ENCODE results near the gene SDF2.
"Not testable (repeated sequence)": the region's sequence is repeated elsewhere in the genome, so short reads cannot be mapped to it uniquely, and the experiment has no call there.

Gene SDF2

DNA sequence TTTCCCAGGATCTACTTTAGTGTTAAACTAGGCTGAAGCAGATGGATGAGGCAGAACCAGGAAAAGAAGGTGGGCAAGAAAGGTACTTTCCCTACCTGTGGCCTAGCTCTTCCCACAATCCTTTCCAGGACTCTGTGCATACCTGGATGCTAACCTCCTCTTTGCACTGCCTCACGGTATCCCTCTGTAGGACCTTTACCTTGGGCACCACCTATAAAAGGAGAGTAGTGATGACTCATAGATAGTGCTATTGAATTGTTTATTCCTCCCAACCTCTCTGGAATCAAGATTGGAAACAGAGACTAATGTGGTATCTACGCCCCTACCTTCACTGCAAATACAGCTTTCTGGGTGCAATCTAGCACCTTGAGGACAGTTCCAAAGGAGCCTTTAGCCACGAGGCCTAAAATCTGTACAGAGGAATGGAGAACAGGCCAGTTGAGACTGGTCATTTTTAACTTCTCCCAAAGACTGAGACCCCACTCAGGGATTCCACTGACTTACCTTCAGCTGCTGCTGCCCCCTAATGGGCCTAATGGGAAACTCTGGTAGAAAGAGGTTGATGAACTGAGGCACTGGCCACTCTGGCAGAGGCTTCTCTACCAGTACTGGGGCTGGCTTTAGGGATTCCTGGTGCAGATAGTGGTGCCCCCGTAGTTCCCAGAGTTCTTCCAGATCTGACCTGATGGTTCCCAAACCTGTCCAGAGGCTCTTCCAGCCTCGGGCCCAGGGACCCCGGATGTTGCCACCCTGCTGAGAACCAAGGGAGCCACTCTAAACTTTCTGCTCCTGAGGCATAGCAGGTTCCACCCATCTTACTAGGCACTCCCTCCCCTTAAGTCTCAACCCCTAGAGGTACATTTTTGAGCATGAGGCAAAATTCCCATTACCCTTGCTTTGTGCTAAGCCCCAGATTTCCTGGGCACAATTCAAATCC, 48.5 kb downstream of the SDF2 start:
- no peaks in the 10 kb centered on the region for H3K9me3 ChIP-seq
- H4K20me1 ChIP-seq = peaks cover 29% of the 10 kb centered on the region
- peaks cover 30% of the 10 kb centered on the region for H3K4me1 ChIP-seq
- no peak overlapping the region for H3K27ac ChIP-seq
- H3K4me3 ChIP-seq = no peak overlapping the region
- no peak for TF ChIP-seq Cebpa-rat (IDR thresholded peaks at IDR 0.05)
- no peak overlapping the region; the same call in 1 of the 2 replicates for H3K9ac ChIP-seq
- peaks cover 97% of the 10 kb centered on the region for H3K36me3 ChIP-seq
- H3K27me3 ChIP-seq = no peaks in the 10 kb centered on the region
- peak overlapping the region; percentile 41; the same call in 1 of the 2 replicates for H3K4me2 ChIP-seq

- H3K4me2 ChIP-seq = peak overlapping the region; percentile 41; the same call in 1 of the 2 replicates
- no peak overlapping the region for H3K4me3 ChIP-seq
- H3K36me3 ChIP-seq = peaks cover 92% of the 10 kb centered on the region
- peaks cover 30% of the 10 kb centered on the region for H3K4me1 ChIP-seq
- H3K9ac ChIP-seq = peak overlapping the region; percentile 7; the same call in 1 of the 2 replicates
- H4K20me1 ChIP-seq = peaks cover 29% of the 10 kb centered on the region
- H3K27me3 ChIP-seq = no peaks in the 10 kb centered on the region
- H3K27ac ChIP-seq = no peak overlapping the region
- no peak for TF ChIP-seq Cebpa-rat (IDR thresholded peaks at IDR 0.05)
- no peaks in the 10 kb centered on the region for H3K9me3 ChIP-seq
These were observed 49.2 kb downstream of the SDF2 start for GRCh38 chr17:28612531-28612930.

- Histone ChIP-seq H3K36me3 (peaks cover 92% of the 10 kb centered on the region), H3K4me3 (no peak overlapping the region), H4K20me1 (peaks cover 15% of the 10 kb centered on the region), H3K9ac (no peak overlapping the region), H3K9me3 (no peaks in the 10 kb centered on the region), H3K27me3 (no peaks in the 10 kb centered on the region), H3K4me1 (peaks cover 30% of the 10 kb centered on the region), H3K4me2 (no peak overlapping the region), H3K27ac (no peak overlapping the region)
- no peak for TF ChIP-seq Cebpa-rat (IDR thresholded peaks at IDR 0.05)
These were observed 51.3 kb downstream of the SDF2 start for GRCh38 chr17:28610376-28610775.

GRCh38 chr17:28604031-28604430, 57.7 kb downstream of the SDF2 start:
- H3K4me1 ChIP-seq = peaks cover 11% of the 10 kb centered on the region
- not testable (repeated sequence) for H4K20me1 ChIP-seq, H3K4me2 ChIP-seq, H3K9me3 ChIP-seq, H3K27ac ChIP-seq, H3K9ac ChIP-seq, H3K4me3 ChIP-seq, H3K27me3 ChIP-seq
- H3K36me3 ChIP-seq = peaks cover 37% of the 10 kb centered on the region

GRCh38 chr17:28599311-28600184, 62.2 kb downstream of the SDF2 start:
- TF ChIP-seq Cebpa-rat (IDR thresholded peaks at IDR 0.05) = no peak
- Histone ChIP-seq H3K9ac (peak overlapping the region; percentile 87), H3K9me3 (no peaks in the 10 kb centered on the region), H3K4me2 (peak overlapping the region; percentile 98), H4K20me1 (no peaks in the 10 kb centered on the region), H3K27me3 (no peaks in the 10 kb centered on the region), H3K4me1 (peaks cover 26% of the 10 kb centered on the region), H3K36me3 (peaks cover 24% of the 10 kb centered on the region), H3K4me3 (peak overlapping the region; percentile 77), H3K27ac (peak overlapping the region; percentile 84)

GRCh38 chr17:28598799-28599310, 62.9 kb downstream of the SDF2 start, which contains the start of gene SPAG5:
SPAG5 (minus strand) TSS chr17:28599025; CDS start chr17:28598946, 79 bp downstream.
- no peaks in the 10 kb centered on the region for H4K20me1 ChIP-seq
- H3K4me1 ChIP-seq = peaks cover 26% of the 10 kb centered on the region
- peak within 1 kb of the TSS; percentile 87 for H3K9ac ChIP-seq
- TF ChIP-seq Cebpa-rat (IDR thresholded peaks at IDR 0.05) = no peak
- H3K9me3 ChIP-seq = no peaks in the 10 kb centered on the region
- H3K27me3 ChIP-seq = no peaks in the 10 kb centered on the region
- peak within 1 kb of the TSS; percentile 77 for H3K4me3 ChIP-seq
- peak within 1 kb of the TSS; percentile 84 for H3K27ac ChIP-seq
- peak within 1 kb of the TSS; percentile 98 for H3K4me2 ChIP-seq
- H3K36me3 ChIP-seq = peaks cover 31% of the 10 kb centered on the region

DNA sequence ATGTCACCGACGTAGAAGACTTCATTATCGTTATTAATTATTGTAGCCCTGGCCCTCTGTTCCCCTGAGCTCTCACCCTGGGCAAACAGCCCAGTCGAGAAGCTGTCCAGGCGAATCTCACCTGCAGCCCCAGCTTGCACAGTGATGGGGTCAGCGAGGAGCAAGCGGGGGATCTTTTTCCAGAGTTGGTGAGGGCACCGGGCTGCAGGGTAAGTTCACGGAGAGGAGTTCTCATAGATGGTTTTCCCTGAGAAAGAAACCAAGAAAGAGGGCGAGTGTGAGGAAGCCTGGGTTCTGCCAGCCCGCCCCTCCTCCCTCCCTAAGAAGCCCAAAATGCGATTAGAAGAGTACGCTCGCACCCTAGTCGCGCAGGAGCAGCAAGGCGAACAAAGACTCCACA, 63.3 kb downstream of the SDF2 start:
- peak overlapping the region; percentile 87 for H3K9ac ChIP-seq
- H3K4me1 ChIP-seq = peaks cover 26% of the 10 kb centered on the region
- H3K27me3 ChIP-seq = no peaks in the 10 kb centered on the region
- no peaks in the 10 kb centered on the region for H3K9me3 ChIP-seq
- peaks cover 3% of the 10 kb centered on the region; the same call in 1 of the 2 replicates for H4K20me1 ChIP-seq
- H3K4me3 ChIP-seq = peak overlapping the region; percentile 77
- peak overlapping the region; percentile 84 for H3K27ac ChIP-seq
- H3K4me2 ChIP-seq = peak overlapping the region; percentile 98
- TF ChIP-seq Cebpa-rat (IDR thresholded peaks at IDR 0.05) = no peak
- peaks cover 35% of the 10 kb centered on the region for H3K36me3 ChIP-seq

Data from BLaER1 (cell line).